ENCODE measurements around the gene BAZ1A. TPM values are rescaled to one million over a fixed set of nuclear protein-coding genes. Genes with fewer than 3 reads are reported as not detected.
A peak's percentile ranks its signal among the peaks of the same experiment; 100 is the strongest.

Gene BAZ1A
- 38.1 TPM for polyA plus RNA-seq (ENCODE audit: insufficient read length)
- long read RNA-seq, donor 1, partial matches to known transcripts = 0 of 1 reads
- long read RNA-seq, donor 1, other reads (novel, unspliced or antisense) = 0 of 1 reads
- long read RNA-seq, donor 2, partial matches to known transcripts = 23 of 47 reads
- long read RNA-seq, donor 2, other reads (novel, unspliced or antisense) = 22 of 47 reads
- long read RNA-seq, donor 3, partial matches to known transcripts = 0 of 3 reads
- long read RNA-seq, donor 3, other reads (novel, unspliced or antisense) = 0 of 3 reads
- long read RNA-seq, donor 4 = 0 reads
- long read RNA-seq, donor 5 = 0 reads
- long read RNA-seq, donor 6 = 0 reads
- long read RNA-seq, donor 7 = 0 reads
- long read RNA-seq, donor 8 = 0 reads

DNA sequence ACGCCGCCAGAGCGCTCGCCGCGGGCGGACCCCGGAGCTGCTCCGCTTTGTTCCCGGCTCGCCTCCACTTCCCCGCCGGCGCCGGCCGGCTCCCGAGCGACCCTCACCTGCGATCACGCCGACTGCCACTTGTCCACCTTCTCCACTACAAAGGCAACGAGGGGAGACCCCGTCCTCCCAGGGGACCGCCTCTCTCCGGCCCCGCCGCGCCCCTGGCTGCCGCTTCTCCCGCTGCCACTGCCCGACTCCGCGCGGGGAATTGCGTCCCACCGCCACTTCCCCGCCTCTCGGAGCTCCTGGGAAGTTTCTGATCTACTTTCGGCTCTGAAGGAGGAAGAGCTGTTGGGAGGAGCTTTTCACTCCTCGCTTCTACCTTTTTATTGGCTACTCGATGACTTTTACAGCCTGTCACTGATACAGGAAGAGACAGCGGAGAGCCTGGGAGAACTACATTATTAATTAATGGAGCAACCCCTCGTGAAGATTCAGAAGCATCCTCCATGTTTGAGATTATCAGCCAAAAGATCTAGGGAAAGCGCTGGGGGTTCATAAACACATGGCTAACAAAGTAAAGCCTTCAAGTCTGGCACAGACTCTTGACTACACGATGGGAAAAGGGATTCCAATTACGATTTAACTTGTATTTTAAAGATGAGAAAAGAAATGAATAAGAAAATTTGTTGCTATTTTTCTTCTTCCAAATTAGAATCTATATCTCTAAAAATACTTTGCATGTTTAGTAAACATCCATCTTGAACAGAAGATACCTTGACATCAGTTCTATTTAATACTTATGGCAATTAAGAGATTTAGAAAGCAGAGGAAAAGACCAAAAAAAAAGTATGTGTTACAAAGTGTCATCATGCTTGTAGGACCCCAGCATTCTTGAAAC is at the start of gene BAZ1A:
Gene BAZ1A (minus strand): TSS at position 330 of the 892 bp plus-strand sequence. CDS start 756 bp downstream, outside the sequence.
- peak; percentile 79 for DNase-seq

DNA sequence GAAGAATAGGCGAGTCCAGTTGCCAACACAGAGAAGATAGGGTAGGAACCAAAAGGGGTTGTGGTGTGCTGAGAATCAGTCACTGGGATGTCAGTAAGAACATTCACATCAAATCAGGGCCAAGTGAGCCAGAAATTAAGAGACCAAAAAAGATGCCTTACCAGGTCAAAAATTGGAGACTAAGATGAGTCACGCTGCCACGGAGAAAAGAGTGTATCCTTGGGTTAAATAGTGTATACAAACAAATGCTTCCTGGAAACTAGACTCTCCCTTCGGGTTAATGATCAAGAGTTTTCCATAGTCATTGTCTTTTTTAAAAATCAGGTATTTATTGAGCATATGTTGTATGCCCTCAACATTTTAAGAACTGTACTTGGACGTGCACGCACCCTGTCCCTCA is 45.2 kb upstream of the BAZ1A start:
- no peak for DNase-seq

- no peak for DNase-seq
These were observed 38.5 kb upstream of the BAZ1A start for GRCh38 chr14:34913619-34914018.

DNA sequence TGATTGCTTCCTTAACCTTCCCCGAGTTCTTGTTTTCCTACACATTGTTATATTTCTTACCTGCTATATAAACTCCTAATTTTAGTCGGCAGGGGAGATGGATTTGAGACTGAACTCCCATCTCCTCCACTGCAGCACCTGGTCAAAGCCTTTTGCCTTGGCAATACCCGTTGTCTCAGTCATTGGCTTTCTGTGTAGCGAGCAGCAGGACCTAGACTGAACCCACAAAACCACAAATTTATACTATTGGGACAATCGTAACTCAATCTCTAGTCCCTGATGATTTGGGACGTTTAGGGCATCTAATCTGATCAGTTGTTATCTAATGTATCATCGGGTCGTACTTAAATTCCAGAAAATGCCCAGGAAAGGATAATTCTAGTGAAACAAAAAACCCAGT is 37.8 kb upstream of the BAZ1A start:
- DNase-seq = no peak

DNA sequence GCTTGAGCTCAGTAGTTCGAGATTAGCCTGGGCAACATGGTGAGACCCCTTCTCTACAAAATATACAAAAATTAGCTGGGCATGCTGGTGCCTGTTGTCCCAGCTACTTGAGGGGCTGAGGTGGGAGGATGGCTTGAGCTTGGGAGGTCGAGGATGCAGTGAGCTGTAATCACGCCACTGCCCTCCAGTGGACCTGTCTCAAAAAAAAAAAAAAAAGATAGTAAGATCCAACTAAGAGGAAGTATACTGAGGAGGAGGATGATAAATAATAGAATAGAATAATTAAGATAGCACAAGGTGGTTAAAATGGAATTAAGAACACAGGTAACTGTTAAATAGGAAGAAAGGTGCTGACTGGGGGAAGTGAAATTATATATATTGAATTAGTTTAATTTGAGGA is 37.0 kb upstream of the BAZ1A start:
- DNase-seq = no peak

DNA sequence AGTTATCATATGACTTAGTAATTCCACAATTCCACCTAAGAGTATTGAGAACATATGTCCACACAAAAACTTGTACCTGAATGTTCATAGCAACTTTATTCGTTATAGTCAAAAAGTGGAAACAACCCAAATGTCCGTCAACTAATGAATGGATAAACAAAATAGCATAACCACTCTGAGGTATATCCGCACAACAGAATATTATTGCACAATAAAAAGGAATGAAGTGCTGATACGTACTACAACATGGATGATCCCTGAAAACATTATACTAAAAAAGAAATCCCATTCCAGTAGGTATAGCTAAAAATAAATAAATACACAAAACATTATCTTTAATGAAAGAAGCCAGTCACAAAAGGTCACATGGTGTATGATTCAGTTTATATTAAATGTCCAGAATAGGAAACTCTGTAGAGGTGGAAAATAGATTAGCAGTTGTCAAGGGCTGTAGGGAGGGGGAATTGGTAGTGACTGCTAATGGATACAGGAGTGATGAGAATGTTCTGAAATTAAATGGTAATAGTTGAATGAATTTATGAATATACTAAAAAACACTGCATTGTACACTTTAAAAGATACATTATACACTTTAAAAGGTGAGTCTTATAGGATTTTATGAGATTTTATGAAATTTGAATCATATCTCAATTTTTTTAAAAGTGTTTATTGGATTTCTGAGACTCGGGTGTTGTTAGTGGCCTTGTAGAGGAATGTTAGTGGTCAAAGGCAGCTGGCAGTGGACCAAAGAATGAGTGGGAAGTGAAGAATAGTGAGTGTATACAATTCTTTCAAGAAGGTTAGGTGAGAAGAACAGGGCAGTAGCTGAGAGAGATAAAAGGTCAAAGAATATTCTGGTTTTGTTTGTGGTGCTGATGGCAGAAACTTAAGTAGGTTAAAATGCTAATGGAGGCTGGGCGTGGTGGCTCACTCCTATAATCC is 36.3 kb upstream of the BAZ1A start:
- no peak for DNase-seq

- no peak for DNase-seq
These were observed 31.1 kb upstream of the BAZ1A start for GRCh38 chr14:34906287-34906686.

- DNase-seq = no peak
These were observed 20.1 kb upstream of the BAZ1A start for GRCh38 chr14:34895277-34895676.

DNA sequence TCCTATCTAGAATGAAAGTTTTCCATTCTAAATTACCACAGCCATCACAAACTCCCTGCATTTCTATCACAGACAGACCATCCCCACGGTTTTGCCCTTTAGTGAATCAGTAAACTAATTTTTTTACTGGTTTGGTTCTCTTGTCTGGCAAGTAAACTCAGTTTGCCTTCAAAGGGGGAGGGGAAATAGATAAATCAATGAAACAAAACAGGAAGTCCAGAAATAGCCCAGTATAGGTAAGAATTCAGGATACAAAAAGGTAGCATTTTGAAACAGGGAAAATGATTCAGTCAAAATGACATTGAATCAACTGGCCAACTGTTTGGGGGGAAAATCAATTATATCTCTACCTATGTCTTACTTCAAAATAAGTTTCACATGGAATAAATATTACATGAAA is 15.8 kb upstream of the BAZ1A start:
- DNase-seq = no peak

GRCh38 chr14:34888186-34888585 is 13.0 kb upstream of the BAZ1A start:
- no peak for DNase-seq

DNA sequence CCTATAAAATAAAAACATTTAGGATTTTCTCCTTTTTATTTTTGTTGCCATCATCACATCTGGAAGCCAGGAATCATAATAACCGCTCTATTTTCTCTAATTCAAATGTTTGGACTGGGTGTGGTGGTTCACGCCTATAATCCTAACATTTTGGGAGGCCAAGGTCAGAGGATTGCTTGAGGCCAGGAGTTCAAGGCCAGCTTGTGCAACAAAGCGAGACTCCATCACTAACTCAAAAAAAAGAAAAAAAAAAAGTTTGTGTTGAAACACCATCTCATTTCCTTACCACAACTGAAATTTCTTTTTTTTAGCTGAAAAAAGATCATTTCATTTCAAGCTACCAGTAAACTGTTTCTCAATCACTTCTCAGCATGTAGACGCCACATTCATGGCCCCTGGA is 8.8 kb upstream of the BAZ1A start:
- no peak for DNase-seq

GRCh38 chr14:34874386-34875030 is 652 bp downstream of the BAZ1A start:
- DNase-seq = peak; percentile 62

DNA sequence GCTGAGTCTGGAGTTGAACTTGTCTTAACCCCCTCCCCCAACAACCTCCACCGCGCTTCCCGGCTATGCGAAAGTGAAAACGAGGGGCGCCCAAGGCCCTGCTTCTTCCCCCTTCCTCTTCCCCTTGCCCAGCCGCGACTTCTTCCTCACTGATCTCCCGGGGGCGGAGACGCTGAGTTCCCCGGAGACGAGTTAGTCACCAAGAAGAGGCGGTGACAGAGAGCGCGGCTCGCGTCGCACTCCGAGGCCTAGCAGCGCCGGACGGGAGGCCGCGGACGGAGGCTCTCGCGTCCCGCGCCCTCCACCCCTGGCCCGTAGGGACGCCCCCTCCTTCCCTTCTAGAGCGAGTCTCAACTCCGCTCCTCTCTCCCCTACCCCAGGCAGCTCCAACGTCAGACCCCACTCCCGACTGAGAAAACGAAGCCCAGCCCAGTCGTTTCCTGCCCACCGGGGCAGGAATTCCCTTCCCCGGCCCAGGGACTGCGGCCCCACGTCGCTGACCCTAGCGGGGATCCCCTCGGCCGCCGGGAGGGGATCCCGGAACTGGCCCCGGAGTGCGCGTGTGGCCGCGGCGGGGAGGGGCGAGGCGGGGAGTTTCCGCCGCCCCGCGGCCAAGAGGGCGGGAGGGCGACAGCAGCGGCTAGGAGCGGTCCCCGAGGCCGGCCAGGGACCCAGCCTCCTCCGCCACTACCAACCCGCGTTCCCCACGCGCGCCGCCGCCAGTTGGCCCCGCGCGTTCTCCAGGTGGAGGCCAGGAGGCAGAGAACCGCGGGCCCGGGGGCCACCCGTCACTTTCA is 1.4 kb downstream of the BAZ1A start:
- DNase-seq = peak; percentile 78

- peak; percentile 46 for DNase-seq
These were observed 2.2 kb downstream of the BAZ1A start for GRCh38 chr14:34872822-34873588.

DNA sequence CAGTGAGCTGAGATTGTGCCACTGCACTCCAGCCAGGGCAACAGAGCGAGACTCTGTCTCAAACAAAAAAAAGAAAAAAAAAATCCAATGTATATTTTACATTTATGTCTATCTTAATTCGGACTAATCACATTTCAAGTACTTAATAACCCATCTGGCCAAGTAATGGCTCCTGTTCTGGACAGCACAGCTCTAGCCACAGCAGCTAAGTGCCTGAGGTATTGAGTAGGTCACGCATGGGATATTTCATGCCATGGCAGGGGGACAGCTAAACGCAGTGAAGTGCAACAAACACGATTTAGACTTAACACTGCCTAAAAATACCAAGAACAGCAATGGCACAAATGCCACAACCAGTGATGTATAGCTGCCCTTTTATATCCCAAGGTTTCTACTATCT is 8.0 kb downstream of the BAZ1A start:
- DNase-seq = no peak

DNA sequence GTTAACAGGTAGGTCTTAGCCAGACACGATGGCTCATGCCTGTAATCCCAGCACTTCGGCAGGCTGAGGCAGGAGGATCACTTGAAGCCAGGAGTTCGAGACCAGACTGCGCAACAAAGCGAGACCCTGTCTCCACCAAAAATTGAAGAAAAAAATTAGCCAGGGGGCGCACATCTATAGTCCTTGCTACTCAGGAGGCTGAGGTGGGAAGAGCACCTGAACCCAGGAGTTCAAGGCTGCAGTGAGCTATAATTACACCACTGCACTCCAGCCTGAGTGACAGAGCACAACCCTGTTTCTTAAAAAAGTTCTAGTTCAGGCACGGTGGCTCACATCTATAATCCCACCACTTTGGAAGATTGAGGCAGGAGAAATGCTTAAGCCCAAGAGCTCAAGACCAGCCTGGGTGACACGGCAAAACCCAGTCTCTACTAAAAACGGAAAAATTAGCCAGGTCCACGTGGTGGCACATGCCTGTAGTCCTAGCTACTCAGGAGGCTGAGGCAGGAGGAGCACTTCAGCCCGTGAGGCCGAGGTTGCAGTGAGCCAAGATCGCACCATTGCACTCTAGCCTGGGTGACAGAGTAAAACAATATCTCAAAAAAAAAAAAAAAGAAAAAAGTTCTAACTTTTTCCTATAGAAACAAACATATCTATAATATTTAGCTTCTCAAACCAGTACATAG is 9.1 kb downstream of the BAZ1A start:
- no peak for DNase-seq

GRCh38 chr14:34863844-34864243 is 11.3 kb downstream of the BAZ1A start:
- no peak for DNase-seq

- no peak for DNase-seq
These were observed 16.4 kb downstream of the BAZ1A start for GRCh38 chr14:34858765-34859164.

Data from left kidney (tissue), 8 donors.